Adrenal gland (tissue), 5 donors: ENCODE results near the gene SLC15A3.

Source experiments
- POLR2A ChIP-seq, 2 donors: fragments of 450-650 bp; IDR thresholded peaks; one replicate each; pipeline ENCODE4 v1.6.1; 2017; ENCODE audit warnings: antibody characterized with exemption in 2 of 2, mild to moderate bottlenecking in 2 of 2, moderate library complexity in 1 of 2
- TF ChIP-seq, protein P1 (sequence below), 6 experiments: fragments of 450-650 bp in 4 of 6; fragments of 200-600 bp in 2 of 6; sonication (generic) in 1 of 6; IDR thresholded peaks; 1 replicate in 5 of 6; 2 replicates in 1 of 6; pipeline versions ENCODE4 v1.5.1 to v1.8.0; 2016 to 2021; ENCODE audit warnings: antibody characterized with exemption in 6 of 6, mild to moderate bottlenecking in 2 of 6, moderate library complexity in 1 of 6
- donor health status: DM: no; HTN: no; CAD: no.

DNA sequence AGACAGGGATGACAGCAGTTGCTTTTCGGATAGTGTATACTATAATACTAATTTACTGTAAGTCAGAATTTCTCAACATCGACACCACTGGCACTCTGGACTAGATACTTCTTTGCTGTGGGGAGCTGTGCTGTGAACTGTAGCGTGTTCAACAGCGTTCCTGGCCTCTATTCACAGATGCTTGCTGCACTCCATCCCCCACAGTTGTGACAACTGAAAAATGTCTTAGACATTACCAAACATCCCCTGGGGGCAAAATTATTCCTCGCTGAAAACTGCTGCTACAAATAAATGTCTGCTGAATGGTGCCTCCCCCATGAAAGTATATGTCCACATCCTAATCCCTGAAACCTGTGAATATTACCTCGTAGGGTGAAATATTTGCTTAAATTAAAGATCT, 7.5 kb upstream of the SLC15A3 start:
- TF ChIP-seq POLR2A (IDR thresholded peaks at IDR 0.05) = no peak
- TF ChIP-seq, protein P1, sequence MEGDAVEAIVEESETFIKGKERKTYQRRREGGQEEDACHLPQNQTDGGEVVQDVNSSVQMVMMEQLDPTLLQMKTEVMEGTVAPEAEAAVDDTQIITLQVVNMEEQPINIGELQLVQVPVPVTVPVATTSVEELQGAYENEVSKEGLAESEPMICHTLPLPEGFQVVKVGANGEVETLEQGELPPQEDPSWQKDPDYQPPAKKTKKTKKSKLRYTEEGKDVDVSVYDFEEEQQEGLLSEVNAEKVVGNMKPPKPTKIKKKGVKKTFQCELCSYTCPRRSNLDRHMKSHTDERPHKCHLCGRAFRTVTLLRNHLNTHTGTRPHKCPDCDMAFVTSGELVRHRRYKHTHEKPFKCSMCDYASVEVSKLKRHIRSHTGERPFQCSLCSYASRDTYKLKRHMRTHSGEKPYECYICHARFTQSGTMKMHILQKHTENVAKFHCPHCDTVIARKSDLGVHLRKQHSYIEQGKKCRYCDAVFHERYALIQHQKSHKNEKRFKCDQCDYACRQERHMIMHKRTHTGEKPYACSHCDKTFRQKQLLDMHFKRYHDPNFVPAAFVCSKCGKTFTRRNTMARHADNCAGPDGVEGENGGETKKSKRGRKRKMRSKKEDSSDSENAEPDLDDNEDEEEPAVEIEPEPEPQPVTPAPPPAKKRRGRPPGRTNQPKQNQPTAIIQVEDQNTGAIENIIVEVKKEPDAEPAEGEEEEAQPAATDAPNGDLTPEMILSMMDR (IDR thresholded peaks at IDR 0.05) = no peak
